ENCODE data around the gene ZYX.

DNA sequence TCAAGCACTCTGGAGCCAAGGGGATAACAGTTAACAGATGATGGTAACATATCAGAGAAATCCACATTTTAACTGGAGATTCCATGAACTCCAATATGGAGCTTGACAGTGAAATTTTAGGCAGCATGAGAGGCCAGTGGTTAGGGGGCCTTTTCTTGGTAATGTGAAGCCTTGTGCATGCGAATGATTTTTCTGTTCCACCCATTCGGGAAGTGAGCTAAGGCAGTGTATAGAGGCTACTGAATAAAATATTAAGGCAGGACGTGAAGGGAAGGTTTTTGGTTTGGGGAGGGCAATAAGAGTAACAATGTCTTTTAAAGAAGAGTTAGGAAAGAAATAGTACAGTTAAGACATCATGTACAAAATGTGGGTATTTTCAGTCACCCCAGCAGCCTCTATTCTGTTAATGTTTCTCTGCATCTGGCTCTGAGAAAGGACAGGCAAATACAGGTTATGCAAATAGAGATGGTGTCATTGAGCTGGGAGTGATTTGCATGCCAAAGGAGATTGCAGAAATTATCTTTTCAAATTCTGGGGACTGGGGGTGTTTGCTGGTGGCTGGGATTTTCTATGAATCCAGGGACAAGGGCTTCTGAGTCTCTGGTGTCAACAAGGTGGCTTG lies 55.3 kb downstream of the ZYX start:
- no peak for TF ChIP-seq ZNF44 (CRISPR knock-in tag; IDR thresholded peaks at IDR 0.05)
- TF ChIP-seq, protein P1, sequence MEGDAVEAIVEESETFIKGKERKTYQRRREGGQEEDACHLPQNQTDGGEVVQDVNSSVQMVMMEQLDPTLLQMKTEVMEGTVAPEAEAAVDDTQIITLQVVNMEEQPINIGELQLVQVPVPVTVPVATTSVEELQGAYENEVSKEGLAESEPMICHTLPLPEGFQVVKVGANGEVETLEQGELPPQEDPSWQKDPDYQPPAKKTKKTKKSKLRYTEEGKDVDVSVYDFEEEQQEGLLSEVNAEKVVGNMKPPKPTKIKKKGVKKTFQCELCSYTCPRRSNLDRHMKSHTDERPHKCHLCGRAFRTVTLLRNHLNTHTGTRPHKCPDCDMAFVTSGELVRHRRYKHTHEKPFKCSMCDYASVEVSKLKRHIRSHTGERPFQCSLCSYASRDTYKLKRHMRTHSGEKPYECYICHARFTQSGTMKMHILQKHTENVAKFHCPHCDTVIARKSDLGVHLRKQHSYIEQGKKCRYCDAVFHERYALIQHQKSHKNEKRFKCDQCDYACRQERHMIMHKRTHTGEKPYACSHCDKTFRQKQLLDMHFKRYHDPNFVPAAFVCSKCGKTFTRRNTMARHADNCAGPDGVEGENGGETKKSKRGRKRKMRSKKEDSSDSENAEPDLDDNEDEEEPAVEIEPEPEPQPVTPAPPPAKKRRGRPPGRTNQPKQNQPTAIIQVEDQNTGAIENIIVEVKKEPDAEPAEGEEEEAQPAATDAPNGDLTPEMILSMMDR (CRISPR knock-in tag; IDR thresholded peaks at IDR 0.05), result no peak
- TF ChIP-seq HNF4G (IDR thresholded peaks at IDR 0.05; ENCODE audit: borderline replicate concordance, low read depth, low read length), result no peak
- TF ChIP-seq HNF4G (CRISPR knock-in tag; IDR thresholded peaks at IDR 0.05; ENCODE audit: borderline replicate concordance, low read depth), result no peak
- TF ChIP-seq, protein P2, sequence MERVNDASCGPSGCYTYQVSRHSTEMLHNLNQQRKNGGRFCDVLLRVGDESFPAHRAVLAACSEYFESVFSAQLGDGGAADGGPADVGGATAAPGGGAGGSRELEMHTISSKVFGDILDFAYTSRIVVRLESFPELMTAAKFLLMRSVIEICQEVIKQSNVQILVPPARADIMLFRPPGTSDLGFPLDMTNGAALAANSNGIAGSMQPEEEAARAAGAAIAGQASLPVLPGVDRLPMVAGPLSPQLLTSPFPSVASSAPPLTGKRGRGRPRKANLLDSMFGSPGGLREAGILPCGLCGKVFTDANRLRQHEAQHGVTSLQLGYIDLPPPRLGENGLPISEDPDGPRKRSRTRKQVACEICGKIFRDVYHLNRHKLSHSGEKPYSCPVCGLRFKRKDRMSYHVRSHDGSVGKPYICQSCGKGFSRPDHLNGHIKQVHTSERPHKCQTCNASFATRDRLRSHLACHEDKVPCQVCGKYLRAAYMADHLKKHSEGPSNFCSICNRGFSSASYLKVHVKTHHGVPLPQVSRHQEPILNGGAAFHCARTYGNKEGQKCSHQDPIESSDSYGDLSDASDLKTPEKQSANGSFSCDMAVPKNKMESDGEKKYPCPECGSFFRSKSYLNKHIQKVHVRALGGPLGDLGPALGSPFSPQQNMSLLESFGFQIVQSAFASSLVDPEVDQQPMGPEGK (CRISPR knock-in tag; IDR thresholded peaks at IDR 0.05), result no peak
- TF ChIP-seq, protein P3, sequence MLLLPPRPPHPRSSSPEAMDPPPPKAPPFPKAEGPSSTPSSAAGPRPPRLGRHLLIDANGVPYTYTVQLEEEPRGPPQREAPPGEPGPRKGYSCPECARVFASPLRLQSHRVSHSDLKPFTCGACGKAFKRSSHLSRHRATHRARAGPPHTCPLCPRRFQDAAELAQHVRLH (CRISPR knock-in tag; IDR thresholded peaks at IDR 0.05; ENCODE audit: borderline replicate concordance, low read depth), result no peak
- no peak for TF ChIP-seq PAX8 (CRISPR knock-in tag; IDR thresholded peaks at IDR 0.05; ENCODE audit: borderline replicate concordance)
- TF ChIP-seq RBAK (CRISPR knock-in tag; IDR thresholded peaks at IDR 0.05), result no peak
- TF ChIP-seq, protein P4, sequence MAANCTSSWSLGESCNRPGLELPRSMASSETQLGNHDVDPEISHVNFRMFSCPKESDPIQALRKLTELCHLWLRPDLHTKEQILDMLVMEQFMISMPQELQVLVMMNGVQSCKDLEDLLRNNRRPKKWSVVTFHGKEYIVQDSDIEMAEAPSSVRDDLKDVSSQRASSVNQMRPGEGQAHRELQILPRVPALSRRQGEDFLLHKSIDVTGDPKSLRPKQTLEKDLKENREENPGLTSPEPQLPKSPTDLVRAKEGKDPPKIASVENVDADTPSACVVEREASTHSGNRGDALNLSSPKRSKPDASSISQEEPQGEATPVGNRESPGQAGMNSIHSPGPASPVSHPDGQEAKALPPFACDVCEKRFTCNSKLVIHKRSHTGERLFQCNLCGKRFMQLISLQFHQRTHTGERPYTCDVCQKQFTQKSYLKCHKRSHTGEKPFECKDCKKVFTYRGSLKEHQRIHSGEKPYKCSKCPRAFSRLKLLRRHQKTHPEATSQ (CRISPR knock-in tag; IDR thresholded peaks at IDR 0.05; ENCODE audit: borderline replicate concordance), result no peak
- TF ChIP-seq TAF1 (CRISPR knock-in tag; IDR thresholded peaks at IDR 0.05), result no peak
- TF ChIP-seq, protein P5, sequence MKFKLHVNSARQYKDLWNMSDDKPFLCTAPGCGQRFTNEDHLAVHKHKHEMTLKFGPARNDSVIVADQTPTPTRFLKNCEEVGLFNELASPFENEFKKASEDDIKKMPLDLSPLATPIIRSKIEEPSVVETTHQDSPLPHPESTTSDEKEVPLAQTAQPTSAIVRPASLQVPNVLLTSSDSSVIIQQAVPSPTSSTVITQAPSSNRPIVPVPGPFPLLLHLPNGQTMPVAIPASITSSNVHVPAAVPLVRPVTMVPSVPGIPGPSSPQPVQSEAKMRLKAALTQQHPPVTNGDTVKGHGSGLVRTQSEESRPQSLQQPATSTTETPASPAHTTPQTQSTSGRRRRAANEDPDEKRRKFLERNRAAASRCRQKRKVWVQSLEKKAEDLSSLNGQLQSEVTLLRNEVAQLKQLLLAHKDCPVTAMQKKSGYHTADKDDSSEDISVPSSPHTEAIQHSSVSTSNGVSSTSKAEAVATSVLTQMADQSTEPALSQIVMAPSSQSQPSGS (CRISPR knock-in tag; IDR thresholded peaks at IDR 0.05), result no peak
- TF ChIP-seq ZNF550 (CRISPR knock-in tag; IDR thresholded peaks at IDR 0.05; ENCODE audit: borderline replicate concordance), result no peak
- no peak for TF ChIP-seq SP1 (IDR thresholded peaks at IDR 0.05)
- no peak for TF ChIP-seq SP1 (CRISPR knock-in tag; IDR thresholded peaks at IDR 0.05)
- TF ChIP-seq ETV6 (CRISPR knock-in tag; conservative IDR thresholded peaks at IDR 0.05), result no peak
- TF ChIP-seq MAFG (CRISPR knock-in tag; IDR thresholded peaks at IDR 0.05), result no peak

Data from HepG2 (cell line).